Astrocyte of the cerebellum (primary cell): ENCODE results near the gene PPIH.

Source experiments
- DNase-seq: peaks from one replicate; pipeline ENCODE4 v3.0.0-alpha.2; 2011; ENCODE audit warnings: low read depth
- H3K4me3 ChIP-seq: 2 replicates; pipeline ENCODE4 v1.5.1; 2011; ENCODE audit warnings: mild to moderate bottlenecking, low read depth, low read length, moderate library complexity
- in situ Hi-C: cut with HindIII; loops from 2 replicates; pipeline ENCODE4 v1.10.0; 2017; ENCODE audit warnings: low sequenced_read_pairs
- TF ChIP-seq, protein P1 (sequence below): IDR thresholded peaks from 2 replicates; pipeline ENCODE4 v1.5.1; 2012; ENCODE audit warnings: low read length, low read depth, moderate library complexity, mild to moderate bottlenecking; ENCODE audit errors: missing control alignments

The PPIH gene

DNA sequence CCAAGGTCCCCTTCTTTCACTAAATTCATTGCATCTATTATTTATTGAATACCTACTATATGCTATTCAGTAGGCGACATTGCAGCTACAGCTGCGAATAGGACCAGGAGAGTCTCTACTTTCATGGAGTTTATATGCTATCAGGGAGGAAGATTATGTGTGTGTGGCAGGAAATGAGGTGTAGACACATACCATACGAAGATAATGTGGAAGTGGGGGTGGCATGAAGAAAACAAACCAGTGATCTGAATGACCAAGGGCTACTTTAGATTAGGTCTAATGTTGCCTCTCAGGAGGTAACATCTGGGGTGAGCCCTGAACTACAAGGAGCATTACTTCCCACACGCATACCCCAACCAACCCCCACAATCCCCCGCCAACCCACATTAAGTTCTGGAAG, 1.0 kb upstream of the PPIH start:
- TF ChIP-seq, protein P1, sequence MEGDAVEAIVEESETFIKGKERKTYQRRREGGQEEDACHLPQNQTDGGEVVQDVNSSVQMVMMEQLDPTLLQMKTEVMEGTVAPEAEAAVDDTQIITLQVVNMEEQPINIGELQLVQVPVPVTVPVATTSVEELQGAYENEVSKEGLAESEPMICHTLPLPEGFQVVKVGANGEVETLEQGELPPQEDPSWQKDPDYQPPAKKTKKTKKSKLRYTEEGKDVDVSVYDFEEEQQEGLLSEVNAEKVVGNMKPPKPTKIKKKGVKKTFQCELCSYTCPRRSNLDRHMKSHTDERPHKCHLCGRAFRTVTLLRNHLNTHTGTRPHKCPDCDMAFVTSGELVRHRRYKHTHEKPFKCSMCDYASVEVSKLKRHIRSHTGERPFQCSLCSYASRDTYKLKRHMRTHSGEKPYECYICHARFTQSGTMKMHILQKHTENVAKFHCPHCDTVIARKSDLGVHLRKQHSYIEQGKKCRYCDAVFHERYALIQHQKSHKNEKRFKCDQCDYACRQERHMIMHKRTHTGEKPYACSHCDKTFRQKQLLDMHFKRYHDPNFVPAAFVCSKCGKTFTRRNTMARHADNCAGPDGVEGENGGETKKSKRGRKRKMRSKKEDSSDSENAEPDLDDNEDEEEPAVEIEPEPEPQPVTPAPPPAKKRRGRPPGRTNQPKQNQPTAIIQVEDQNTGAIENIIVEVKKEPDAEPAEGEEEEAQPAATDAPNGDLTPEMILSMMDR = no peak
- in situ Hi-C loops = no loop called here
- no peak overlapping the region for H3K4me3 ChIP-seq
- no peak for DNase-seq

DNA sequence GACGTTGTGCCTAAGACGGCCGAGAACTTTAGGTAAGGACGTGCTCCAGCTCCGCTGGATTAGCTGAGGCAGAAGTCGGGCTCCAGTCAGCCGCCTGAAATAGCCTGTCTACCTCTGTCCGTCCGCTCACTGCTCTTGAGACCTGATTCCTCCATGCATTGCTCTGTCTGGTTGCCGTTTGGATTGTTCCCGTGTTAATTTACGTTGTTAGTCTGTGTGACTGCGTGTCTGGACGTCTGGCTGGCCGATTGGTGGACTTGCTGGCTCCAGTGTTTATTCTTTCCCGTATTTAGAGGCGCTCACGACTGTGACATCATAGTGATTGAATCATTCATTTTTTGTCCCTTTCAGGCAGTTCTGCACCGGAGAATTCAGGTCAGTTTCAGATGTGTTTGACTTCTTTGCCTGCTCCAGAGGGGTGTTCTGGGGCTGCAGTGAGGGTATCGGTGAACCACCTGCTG, 684 bp downstream of the PPIH start:
- TF ChIP-seq, protein P1 = no peak
- DNase-seq = no peak
- in situ Hi-C loops = no loop called here

DNA sequence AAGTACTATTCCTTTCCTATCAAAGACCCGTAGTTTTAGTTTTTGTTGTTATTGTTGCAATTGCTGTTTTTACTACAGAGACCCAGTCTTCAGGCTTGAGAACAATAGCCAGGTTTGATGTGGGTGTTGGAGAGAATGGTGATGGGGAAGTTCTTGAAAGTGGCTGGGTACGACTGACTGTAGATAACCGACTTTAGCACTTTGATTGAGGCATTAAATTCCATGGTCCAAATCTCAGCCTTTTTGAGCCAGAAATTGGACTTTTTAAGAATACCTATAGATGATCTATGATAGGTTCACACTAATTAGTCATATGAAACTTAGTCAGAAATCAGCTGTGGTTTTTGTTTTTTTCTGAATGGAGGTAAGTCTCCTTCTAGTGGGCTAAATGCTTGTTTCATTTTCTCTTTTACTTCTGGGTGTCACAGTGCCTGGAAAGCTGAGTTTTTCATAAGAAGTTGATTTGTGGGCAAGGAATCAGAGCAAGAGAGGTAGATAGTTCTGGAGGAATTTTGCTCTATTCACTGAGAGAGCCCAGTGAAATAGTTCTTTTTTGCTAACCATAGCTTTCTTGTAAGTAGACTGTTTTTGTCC, 2.8 kb downstream of the PPIH start:
- TF ChIP-seq, protein P1 = no peak
- in situ Hi-C loops = no loop called here
- H3K4me3 ChIP-seq = no peak overlapping the region
- DNase-seq = no peak

More for the DNA sequence above, 684 bp downstream of the PPIH start:
- H3K4me3 ChIP-seq = peak overlapping the region; percentile 76

DNA sequence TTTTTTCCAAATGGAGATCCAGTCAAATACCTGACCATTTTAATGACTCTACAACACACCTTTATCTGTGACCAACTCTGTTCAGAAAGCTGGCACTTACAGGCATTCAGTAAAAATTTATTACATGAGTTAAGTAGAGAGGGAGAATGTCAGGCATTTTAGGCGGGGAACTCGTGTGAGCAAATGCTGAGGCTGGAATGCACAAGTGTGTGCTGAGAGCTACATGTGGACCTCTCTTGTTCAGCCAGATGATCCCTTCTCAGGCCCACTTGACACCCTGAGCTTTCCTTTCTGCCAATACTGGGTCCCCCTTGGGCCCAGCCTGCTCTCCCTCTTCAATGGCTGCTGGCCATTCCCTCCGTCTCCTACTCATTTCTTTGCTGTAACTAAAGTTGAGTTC, 11.7 kb downstream of the PPIH start:
- TF ChIP-seq, protein P1 = no peak
- H3K4me3 ChIP-seq = no peak overlapping the region
- DNase-seq = no peak
- in situ Hi-C loops = no loop called here

DNA sequence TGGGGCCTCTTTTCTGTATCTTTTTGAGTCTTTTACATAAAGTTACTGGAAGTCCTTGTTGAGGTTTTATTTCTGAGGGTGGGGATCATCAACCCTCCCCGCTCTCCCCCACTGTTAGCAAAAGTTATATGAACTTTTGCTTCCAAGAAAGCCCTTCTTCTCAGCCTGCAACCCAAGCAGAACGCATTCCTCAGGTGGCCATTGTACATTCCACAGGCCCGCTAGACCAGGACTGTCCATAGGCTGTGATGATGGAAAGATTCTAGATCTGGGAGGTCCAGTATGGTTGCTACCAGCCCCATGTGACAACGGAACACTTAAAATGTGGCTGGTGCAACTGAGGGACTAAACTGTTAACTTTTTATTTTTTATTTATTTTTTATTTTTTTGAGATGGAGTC, 12.2 kb downstream of the PPIH start:
- DNase-seq = no peak
- in situ Hi-C loops = no loop called here
- TF ChIP-seq, protein P1 = no peak
- H3K4me3 ChIP-seq = no peak overlapping the region

DNA sequence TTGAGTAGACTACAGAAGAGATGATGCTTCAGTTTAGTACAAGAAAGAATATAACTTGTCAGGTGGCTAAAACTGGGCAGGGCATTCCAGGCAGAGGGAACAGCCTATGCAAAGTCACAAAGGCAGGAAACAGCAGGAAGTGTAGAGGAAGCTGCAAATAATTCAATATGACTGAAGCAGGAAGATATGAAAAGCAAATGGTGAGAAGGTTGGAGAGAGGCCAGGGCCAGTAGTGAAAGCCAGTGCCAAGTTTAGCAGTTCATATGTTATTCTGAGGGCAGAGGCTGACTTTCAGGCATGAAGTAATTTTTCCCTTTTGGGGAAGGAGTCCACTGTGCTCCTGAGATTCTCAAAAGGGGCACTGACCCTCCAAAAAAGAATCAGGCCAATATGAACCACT, 16.0 kb downstream of the PPIH start:
- no peak for DNase-seq
- no peak overlapping the region for H3K4me3 ChIP-seq
- TF ChIP-seq, protein P1 = no peak
- in situ Hi-C loops = no loop called here
